ENCODE results near the gene PDE6B. TPM values are rescaled to one million over a fixed set of nuclear protein-coding genes. Genes with fewer than 3 reads are reported as not detected.
"Not testable (repeated sequence)": the region's sequence is repeated elsewhere in the genome, so short reads cannot be mapped to it uniquely, and the experiment has no call there.

The PDE6B gene
- total RNA-seq, 1 experiment from 2014 or later, result not detected

DNA sequence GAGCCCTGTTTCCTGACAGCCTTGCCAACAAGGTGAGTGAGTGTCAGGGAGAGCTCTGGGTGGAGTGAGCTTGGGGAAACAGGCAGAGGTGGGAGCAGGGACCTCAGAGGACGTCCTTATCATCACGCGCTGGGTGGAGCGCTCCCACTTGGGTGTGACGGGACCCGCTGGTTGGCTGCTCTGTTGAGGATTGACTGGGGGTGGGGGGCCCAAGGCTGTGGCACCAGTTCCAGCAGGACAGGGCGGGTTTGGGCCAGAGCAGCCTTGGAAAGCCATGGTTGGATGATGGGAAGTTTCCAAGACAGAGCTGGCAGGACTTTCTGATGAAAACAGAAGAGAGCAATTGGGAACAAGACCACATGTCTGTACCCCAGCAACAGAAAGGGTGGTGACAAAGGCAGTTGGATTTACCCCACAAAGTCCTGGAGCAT, 77.3 kb downstream of the PDE6B start:
- Histone ChIP-seq H3K36me3 (ENCODE audit: insufficient read depth, low read length) (no peaks in the 10 kb centered on the region), H3K27me3 (ENCODE audit: low read length) (no peaks in the 10 kb centered on the region), H3K27ac (ENCODE audit: low read length) (no peak overlapping the region), H3K4me2 (ENCODE audit: low read depth, low read length, poor library complexity, severe bottlenecking) (no peak overlapping the region), H3K79me2 (ENCODE audit: low read length) (peaks cover 13% of the 10 kb centered on the region), H2AFZ (ENCODE audit: low read length) (no peak overlapping the region), H3K9ac (ENCODE audit: low read length) (no peak overlapping the region), H3K9me3 (ENCODE audit: low read length) (no peaks in the 10 kb centered on the region), H3K4me1 (ENCODE audit: low read length) (peaks cover 30% of the 10 kb centered on the region), H4K20me1 (ENCODE audit: insufficient read depth, low read depth, low read length) (no peaks in the 10 kb centered on the region), H3K9me2 (replicated peaks; ENCODE audit: insufficient read depth, low read length) (no peaks in the 10 kb centered on the region), H3K4me3 (ENCODE audit: low read length) (no peak overlapping the region)
- DNase-seq, result no peak

DNA sequence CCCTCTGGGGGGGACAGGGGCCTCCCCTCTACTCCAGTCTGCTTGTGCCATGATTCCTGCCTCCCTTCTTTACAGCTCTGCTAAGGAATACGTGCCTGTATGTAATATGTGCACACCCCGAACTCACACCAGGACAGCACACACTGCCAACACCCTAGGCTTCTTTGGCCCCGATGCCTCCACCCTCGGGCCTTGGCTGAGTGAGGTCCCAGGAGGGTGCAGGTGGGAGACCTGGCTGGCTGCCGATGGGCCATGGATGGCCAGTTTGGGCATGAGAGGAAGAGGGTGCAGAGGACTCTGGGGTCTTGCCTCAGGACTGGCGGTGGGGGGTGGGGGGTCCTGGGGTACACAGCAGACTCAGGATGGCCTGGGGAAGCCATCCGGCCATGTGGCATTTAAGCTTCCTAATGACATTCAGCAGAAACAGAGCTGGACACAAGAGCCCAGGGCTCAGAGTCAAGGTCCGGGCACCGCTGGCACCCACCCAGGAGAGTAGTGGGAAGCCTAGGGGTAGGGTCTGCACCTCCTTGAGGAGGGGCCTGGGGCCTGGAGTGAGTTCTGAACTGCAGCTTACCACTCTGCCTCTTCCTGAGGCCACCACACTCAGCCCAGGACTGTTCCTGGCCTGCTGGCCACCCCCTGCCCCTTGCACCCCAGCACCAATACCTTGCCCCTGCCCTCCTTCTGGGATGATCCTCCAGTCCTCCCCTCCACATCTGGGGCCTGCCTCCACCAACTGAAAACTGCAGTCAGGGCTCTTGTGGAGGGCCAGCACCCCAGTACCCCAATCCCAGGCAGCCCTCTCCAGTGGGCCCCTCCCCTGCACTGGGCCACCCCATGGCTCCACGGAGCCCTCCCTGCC, 78.2 kb downstream of the PDE6B start:
- Histone ChIP-seq H3K4me2 (ENCODE audit: low read depth, low read length, poor library complexity, severe bottlenecking) (no peak overlapping the region), H3K9me2 (replicated peaks; ENCODE audit: insufficient read depth, low read length) (no peaks in the 10 kb centered on the region), H3K9ac (ENCODE audit: low read length) (no peak overlapping the region), H3K4me3 (ENCODE audit: low read length) (no peak overlapping the region), H3K27me3 (ENCODE audit: low read length) (no peaks in the 10 kb centered on the region), H2AFZ (ENCODE audit: low read length) (no peak overlapping the region), H3K27ac (ENCODE audit: low read length) (no peak overlapping the region), H3K9me3 (ENCODE audit: low read length) (no peaks in the 10 kb centered on the region), H3K4me1 (ENCODE audit: low read length) (peaks cover 28% of the 10 kb centered on the region), H3K79me2 (ENCODE audit: low read length) (peaks cover 20% of the 10 kb centered on the region), H3K36me3 (ENCODE audit: insufficient read depth, low read length) (no peaks in the 10 kb centered on the region), H4K20me1 (ENCODE audit: insufficient read depth, low read depth, low read length) (no peaks in the 10 kb centered on the region)
- no peak for DNase-seq

DNA sequence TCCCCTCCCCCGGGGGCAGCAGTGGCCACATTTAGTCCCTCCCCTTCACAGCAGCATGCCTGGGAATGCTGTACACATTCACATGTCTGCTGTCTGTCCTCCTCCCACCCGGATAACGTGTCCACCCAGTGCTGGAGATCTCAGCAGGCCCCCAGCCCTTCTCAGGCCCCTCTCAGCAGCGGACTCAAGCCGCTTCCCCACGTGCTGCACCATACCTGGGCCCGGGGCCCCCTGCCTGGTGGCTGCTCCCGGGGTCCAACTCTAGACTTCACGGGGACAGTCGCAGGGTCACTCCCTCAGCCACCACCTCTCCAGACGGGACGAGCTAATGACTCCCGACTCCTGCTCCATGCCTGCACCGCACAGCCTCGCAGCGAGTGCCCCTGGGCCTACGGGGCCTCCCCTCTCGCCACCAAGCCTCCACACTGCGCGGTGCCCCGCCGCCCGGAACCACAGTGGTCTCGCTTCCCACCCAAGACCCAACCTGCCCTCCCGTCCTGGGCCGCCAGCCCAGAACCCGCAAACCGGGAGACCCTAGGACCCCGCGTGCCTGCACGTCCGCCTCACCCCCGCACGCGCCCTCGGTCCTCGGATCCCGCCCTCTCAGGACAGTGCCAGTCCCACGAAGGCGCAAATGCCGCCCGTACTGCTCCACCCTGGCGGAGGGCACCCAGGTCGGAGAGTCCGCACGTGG, 79.0 kb downstream of the PDE6B start:
- Histone ChIP-seq H2AFZ (ENCODE audit: low read length) (no peak overlapping the region), H3K4me1 (ENCODE audit: low read length) (peaks cover 20% of the 10 kb centered on the region), H3K9ac (ENCODE audit: low read length) (no peak overlapping the region), H4K20me1 (ENCODE audit: insufficient read depth, low read depth, low read length) (no peaks in the 10 kb centered on the region), H3K27me3 (ENCODE audit: low read length) (no peaks in the 10 kb centered on the region), H3K4me2 (ENCODE audit: low read depth, low read length, poor library complexity, severe bottlenecking) (no peak overlapping the region), H3K27ac (ENCODE audit: low read length) (no peak overlapping the region), H3K36me3 (ENCODE audit: insufficient read depth, low read length) (no peaks in the 10 kb centered on the region), H3K9me3 (ENCODE audit: low read length) (no peaks in the 10 kb centered on the region), H3K4me3 (ENCODE audit: low read length) (no peak overlapping the region), H3K9me2 (replicated peaks; ENCODE audit: insufficient read depth, low read length) (no peaks in the 10 kb centered on the region), H3K79me2 (ENCODE audit: low read length) (peaks cover 28% of the 10 kb centered on the region)
- no peak for DNase-seq

DNA sequence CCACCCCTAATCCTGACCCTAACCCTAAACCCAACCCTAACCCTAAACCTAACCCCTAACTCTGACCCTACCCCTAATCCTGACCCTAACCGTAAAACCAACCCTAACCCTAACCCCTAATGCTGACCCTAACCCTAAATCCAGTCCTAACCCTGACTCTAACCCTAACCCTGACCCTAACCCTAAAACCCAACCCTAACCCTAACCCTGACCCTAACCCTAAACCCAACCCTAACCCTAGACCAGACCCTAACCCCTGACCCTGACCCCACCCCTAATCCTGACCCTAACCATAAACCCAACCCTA, 79.6 kb downstream of the PDE6B start:
- Histone ChIP-seq H3K9me2 (replicated peaks; ENCODE audit: insufficient read depth, low read length) (no peaks in the 10 kb centered on the region), H3K27me3 (ENCODE audit: low read length) (no peaks in the 10 kb centered on the region), H3K79me2 (ENCODE audit: low read length) (peaks cover 33% of the 10 kb centered on the region), H3K36me3 (ENCODE audit: insufficient read depth, low read length) (no peaks in the 10 kb centered on the region), H3K4me1 (ENCODE audit: low read length) (peaks cover 14% of the 10 kb centered on the region), H3K4me2 (ENCODE audit: low read depth, low read length, poor library complexity, severe bottlenecking) (peak overlapping the region; percentile 51), H2AFZ (ENCODE audit: low read length) (no peak overlapping the region), H4K20me1 (ENCODE audit: insufficient read depth, low read depth, low read length) (no peaks in the 10 kb centered on the region), H3K27ac (ENCODE audit: low read length) (no peak overlapping the region), H3K4me3 (ENCODE audit: low read length) (peak overlapping the region; percentile 52; the same call in 1 of the 2 replicates), H3K9ac (ENCODE audit: low read length) (peak overlapping the region; percentile 54; the same call in 1 of the 2 replicates), H3K9me3 (ENCODE audit: low read length) (no peaks in the 10 kb centered on the region)
- DNase-seq, result no peak

DNA sequence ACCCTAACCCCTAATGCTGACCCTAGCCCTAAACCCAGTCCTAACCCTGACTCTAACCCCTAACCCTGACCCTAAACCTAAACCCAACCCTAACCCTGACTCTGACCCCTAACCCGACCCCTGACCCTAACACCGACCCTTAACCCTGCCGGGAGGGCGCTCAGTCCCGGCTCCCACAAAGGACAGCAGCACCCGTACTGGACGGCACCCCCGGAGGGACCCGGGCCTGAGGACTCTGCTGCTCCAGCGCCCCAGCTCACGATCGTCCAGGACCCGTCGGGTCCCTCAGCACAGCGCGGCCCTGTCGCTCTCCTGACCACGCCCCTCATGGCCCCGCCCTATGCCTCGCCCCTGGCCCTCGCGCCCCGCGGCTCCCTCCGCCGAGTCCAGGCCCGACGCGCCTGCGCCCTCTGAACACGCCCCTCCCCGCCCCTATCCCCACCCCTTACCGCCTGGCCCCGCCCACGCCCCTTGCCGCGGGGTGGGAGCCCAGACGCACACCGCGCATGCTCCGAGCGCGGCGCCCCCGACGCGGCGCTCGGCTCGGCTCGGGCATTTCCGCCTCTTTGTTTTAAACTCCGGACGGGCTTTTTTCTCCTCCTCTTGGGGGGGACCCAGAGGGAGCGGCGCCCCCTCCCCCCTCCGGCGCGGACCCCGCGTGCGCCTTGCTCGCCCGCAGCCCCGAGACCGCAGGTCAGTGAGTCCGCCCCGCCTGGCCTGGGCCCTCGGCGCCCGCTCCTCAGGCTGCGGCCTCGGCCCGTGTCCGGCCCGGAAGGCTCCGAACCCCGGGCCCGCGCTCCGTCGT, 80.1 kb downstream of the PDE6B start, which contains the start of gene PCGF3:
Gene PCGF3, plus strand, starts transcription at position 555 of the 805 bp plus-strand sequence. CDS start 27,849 bp downstream, outside the sequence.
- H4K20me1 ChIP-seq (ENCODE audit: insufficient read depth, low read depth, low read length), result no peaks in the 10 kb centered on the region
- no peaks in the 10 kb centered on the region for H3K36me3 ChIP-seq (ENCODE audit: insufficient read depth, low read length)
- H3K9me3 ChIP-seq (ENCODE audit: low read length), result no peaks in the 10 kb centered on the region
- peaks cover 39% of the 10 kb centered on the region for H3K79me2 ChIP-seq (ENCODE audit: low read length)
- peak within 1 kb of the TSS; percentile 63 for H3K4me2 ChIP-seq (ENCODE audit: low read depth, low read length, poor library complexity, severe bottlenecking)
- peak within 1 kb of the TSS; percentile 40 for H2AFZ ChIP-seq (ENCODE audit: low read length)
- no peaks in the 10 kb centered on the region for H3K27me3 ChIP-seq (ENCODE audit: low read length)
- peak within 1 kb of the TSS; percentile 84 for H3K9ac ChIP-seq (ENCODE audit: low read length)
- DNase-seq, result peak; percentile 99
- H3K27ac ChIP-seq (ENCODE audit: low read length), result peak within 1 kb of the TSS; percentile 48
- H3K9me2 ChIP-seq (replicated peaks; ENCODE audit: insufficient read depth, low read length), result no peaks in the 10 kb centered on the region
- peak within 1 kb of the TSS; percentile 70 for H3K4me3 ChIP-seq (ENCODE audit: low read length)
- H3K4me1 ChIP-seq (ENCODE audit: low read length), result peaks cover 11% of the 10 kb centered on the region

DNA sequence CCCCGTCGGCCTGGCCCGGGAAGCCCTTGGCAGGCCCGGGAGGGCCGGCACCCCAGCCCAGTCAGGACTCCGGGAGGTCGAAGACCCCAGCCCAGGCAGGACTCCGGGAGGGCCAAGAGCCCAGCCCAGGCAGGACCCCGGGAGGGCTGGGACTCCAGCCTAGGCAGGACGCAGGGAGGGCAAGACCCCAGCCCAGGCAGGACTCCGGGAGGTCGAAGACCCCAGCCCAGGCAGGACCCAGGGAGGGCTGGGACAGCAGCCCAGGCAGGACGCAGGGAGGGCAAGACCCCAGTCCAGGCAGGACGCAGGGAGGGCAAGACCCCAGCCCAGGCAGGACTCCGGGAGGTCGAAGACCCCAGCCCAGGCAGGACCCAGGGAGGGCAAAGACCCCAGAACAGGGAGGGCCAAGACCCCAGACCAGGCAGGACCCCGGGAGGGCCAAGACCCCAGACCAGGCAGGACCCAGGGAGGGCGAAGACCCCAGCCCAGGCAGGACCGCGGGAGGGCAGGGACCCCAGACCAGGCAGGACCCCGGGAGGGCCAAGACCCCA, 80.8 kb downstream of the PDE6B start:
- H2AFZ ChIP-seq (ENCODE audit: low read length), result peak overlapping the region; percentile 40
- H3K79me2 ChIP-seq (ENCODE audit: low read length), result peaks cover 45% of the 10 kb centered on the region

DNA sequence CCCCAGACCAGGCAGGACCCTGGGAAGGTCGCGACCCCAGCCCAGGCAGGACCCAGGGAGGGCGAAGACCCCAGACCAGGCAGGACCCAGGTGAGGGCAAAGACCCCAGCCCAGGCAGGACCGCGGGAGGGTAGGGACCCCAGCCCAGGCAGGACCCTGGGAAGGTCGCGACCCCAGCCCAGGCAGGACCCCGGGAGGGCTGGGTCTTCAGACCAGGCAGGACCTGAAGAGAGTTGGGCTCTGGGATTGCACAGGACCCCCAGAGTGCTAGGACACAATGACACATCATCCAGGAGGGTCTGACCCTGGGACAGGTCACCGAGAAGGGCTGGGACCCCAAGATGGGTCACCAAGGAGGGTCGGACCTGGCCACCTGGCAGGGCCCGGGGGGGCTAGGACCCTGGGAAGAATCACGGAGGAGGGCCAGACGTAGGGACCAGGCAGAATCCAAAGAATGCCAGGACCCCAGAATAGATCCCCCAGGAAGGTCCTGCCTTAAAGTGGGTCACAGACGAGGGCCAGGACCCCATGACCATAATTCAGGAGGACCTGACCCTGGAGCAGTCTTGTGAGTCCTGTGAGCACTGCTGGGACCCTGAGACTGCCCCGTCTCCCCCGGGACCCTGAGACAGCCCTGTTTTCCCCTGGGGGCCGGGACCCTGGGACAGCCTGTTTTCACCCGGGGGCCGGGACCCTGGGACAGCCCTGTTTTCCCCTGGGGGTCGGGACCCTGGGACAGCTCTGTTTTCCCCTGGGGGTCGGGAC, 81.6 kb downstream of the PDE6B start:
- H3K27ac ChIP-seq (ENCODE audit: low read length), result no peak overlapping the region
- peak overlapping the region; percentile 63 for H3K4me2 ChIP-seq (ENCODE audit: low read depth, low read length, poor library complexity, severe bottlenecking)
- no peaks in the 10 kb centered on the region for H3K27me3 ChIP-seq (ENCODE audit: low read length)
- H4K20me1 ChIP-seq (ENCODE audit: insufficient read depth, low read depth, low read length), result no peaks in the 10 kb centered on the region
- peaks cover 46% of the 10 kb centered on the region for H3K79me2 ChIP-seq (ENCODE audit: low read length)
- H3K9me3 ChIP-seq (ENCODE audit: low read length), result no peaks in the 10 kb centered on the region
- DNase-seq, result no peak
- peak overlapping the region; percentile 70; the same call in 1 of the 2 replicates for H3K4me3 ChIP-seq (ENCODE audit: low read length)
- H3K4me1 ChIP-seq (ENCODE audit: low read length), result peaks cover 11% of the 10 kb centered on the region
- H3K9me2 ChIP-seq (replicated peaks; ENCODE audit: insufficient read depth, low read length), result no peaks in the 10 kb centered on the region
- H3K9ac ChIP-seq (ENCODE audit: low read length), result peak overlapping the region; percentile 84
- H3K36me3 ChIP-seq (ENCODE audit: insufficient read depth, low read length), result no peaks in the 10 kb centered on the region
- H2AFZ ChIP-seq (ENCODE audit: low read length), result no peak overlapping the region

More for the DNA sequence above, 80.8 kb downstream of the PDE6B start:
- H3K9ac ChIP-seq (ENCODE audit: low read length), result peak overlapping the region; percentile 84
- peak overlapping the region; percentile 63 for H3K4me2 ChIP-seq (ENCODE audit: low read depth, low read length, poor library complexity, severe bottlenecking)
- peak overlapping the region; percentile 70 for H3K4me3 ChIP-seq (ENCODE audit: low read length)
- H4K20me1 ChIP-seq (ENCODE audit: insufficient read depth, low read depth, low read length); DNase-seq; H3K9me3 ChIP-seq (ENCODE audit: low read length); H3K27me3 ChIP-seq (ENCODE audit: low read length); H3K9me2 ChIP-seq (replicated peaks; ENCODE audit: insufficient read depth, low read length); H3K36me3 ChIP-seq (ENCODE audit: insufficient read depth, low read length): not testable (repeated sequence)
- peaks cover 11% of the 10 kb centered on the region for H3K4me1 ChIP-seq (ENCODE audit: low read length)
- H3K27ac ChIP-seq (ENCODE audit: low read length), result peak overlapping the region; percentile 48

Measured in Karpas-422 (cell line).